Gastrocnemius medialis (tissue), 4 donors: ENCODE results near the gene C20orf96. TPM values are rescaled to one million over a fixed set of nuclear protein-coding genes. Genes with fewer than 3 reads are reported as not detected.
"Not testable (repeated sequence)": the region's sequence is repeated elsewhere in the genome, so short reads cannot be mapped to it uniquely, and the experiment has no call there.

Experiments
- ATAC-seq, 2 donors: fragments of 150-250 bp; one replicate each; pipeline ENCODE4 v1.9.1; 2016
- DNase-seq, 2 donors: peaks; one replicate each; pipeline ENCODE4 v3.0.0-alpha.2; 2019
- H3K27ac ChIP-seq, 4 donors: fragments of 200-600 bp; sonication (generic); 1 replicate in 1 of 4; 2 replicates in 3 of 4; pipeline ENCODE4 v1.5.1; 2016 to 2018; ENCODE audit warnings: mild to moderate bottlenecking in 2 of 4, moderate library complexity in 1 of 4
- H3K27me3 ChIP-seq, 3 donors: fragments of 200-600 bp; sonication (generic) in 2 of 3; 1 replicate in 1 of 3; 2 replicates in 2 of 3; pipeline versions ENCODE4 v1.5.1 to v1.6.0; 2016 to 2019; ENCODE audit warnings: mild to moderate bottlenecking in 1 of 3, moderate library complexity in 1 of 3
- H3K36me3 ChIP-seq, 2 donors: fragments of 200-600 bp; sonication (generic) in 1 of 2; one replicate each; pipeline ENCODE4 v1.5.1; 2017 to 2018
- H3K4me1 ChIP-seq, 2 donors: fragments of 200-600 bp; sonication (generic) in 1 of 2; one replicate each; pipeline ENCODE4 v1.5.1; 2016 to 2017; ENCODE audit warnings: mild to moderate bottlenecking in 2 of 2
- H3K4me3 ChIP-seq, 4 donors: fragments of 200-600 bp; sonication (generic) in 3 of 4; 1 replicate in 1 of 4; 2 replicates in 3 of 4; pipeline ENCODE4 v1.5.1; 2016 to 2019; ENCODE audit warnings: mild to moderate bottlenecking in 2 of 4
- H3K9me3 ChIP-seq, 3 donors: fragments of 200-600 bp; sonication (generic) in 2 of 3; 1 replicate in 1 of 3; 2 replicates in 2 of 3; pipeline ENCODE4 v1.5.1; 2016 to 2019
- CTCF ChIP-seq, 5 experiments: fragments of 450-650 bp in 3 of 5; fragments of 200-600 bp in 2 of 5; sonication (generic) in 2 of 5; IDR thresholded peaks in 4 of 5; conservative IDR thresholded peaks in 1 of 5; 1 replicate in 4 of 5; 2 replicates in 1 of 5; pipeline ENCODE4 v1.5.1; 2016 to 2019; ENCODE audit warnings: antibody characterized with exemption in 5 of 5, mild to moderate bottlenecking in 3 of 5, moderate library complexity in 3 of 5
- POLR2A ChIP-seq, 2 donors: fragments of 450-650 bp; IDR thresholded peaks; one replicate each; pipeline ENCODE4 v1.6.1; 2017; ENCODE audit warnings: antibody characterized with exemption in 2 of 2, mild to moderate bottlenecking in 2 of 2, moderate library complexity in 2 of 2
- in situ Hi-C, 4 donors: fragments of 200-750 bp; cut with MboI; loops; one replicate each; pipeline versions ENCODE4 v1.15.0 to v1.8.0; 2017; ENCODE audit warnings: low sequenced_read_pairs in 4 of 4
- intact Hi-C: fragments of 100-400 bp; cut with DNase I; formaldehyde crosslinking; loops from one replicate; pipeline ENCODE4 v1.15.1; 2023; ENCODE audit warnings: low total_unique reads
- total RNA-seq, 4 donors: library from RNA; depleted of rRNA; stranded (reverse); fragments of >200 nt; gene quantifications; one replicate each; pipeline versions ENCODE4 v1.1.0 to v1.2.3, GENCODE V29; 2016

The C20orf96 gene
- total RNA-seq, 4 donors from 2014 or later: 0.19 to 1.5 (median 0.58) TPM; not detected in 1

- in situ Hi-C loops: no loop called here
- no peak for ATAC-seq
These were observed 63.6 kb downstream of the C20orf96 start, which contains the start of gene DEFB129 for GRCh38 chr20:226958-227357. Gene DEFB129 (plus strand): TSS chr20:227258. CDS start chr20:227289, 31 bp downstream.

DNA sequence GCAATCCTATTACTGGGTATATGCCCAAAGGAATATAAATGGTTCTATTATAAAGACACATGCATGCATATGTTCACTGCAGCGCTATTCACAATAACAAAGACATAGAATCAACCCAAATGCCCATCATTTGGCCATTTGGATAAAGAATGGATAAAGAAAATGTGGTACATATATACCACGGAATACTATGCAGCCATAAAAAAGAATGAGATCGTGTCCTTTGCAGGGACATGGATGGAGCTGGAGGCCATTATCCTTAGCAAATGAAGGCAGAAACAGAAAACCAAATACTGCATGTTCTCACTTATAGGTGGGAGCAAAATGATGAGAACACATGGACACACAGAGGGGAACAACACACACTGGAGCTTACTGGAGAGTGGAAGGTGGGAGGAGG is 64.7 kb downstream of the C20orf96 start:
- in situ Hi-C loops, H3K4me1 ChIP-seq, intact Hi-C loops, H3K27ac ChIP-seq, H3K36me3 ChIP-seq, ATAC-seq, H3K9me3 ChIP-seq, DNase-seq, H3K27me3 ChIP-seq, H3K4me3 ChIP-seq: not testable (repeated sequence)

More at GRCh38 chr20:226958-227357, 63.6 kb downstream of the C20orf96 start, which contains the start of gene DEFB129:
- H3K4me3 ChIP-seq: no peak within 1 kb of the TSS
- H3K36me3 ChIP-seq: no peaks in the 10 kb centered on the region
- H3K27ac ChIP-seq: no peak within 1 kb of the TSS
- intact Hi-C loops: no loop called here
- no peak for TF ChIP-seq CTCF (IDR thresholded peaks at IDR 0.05 in 4 of 5, conservative IDR thresholded peaks at IDR 0.05 in 1 of 5)
- TF ChIP-seq POLR2A (IDR thresholded peaks at IDR 0.05): no peak
- H3K27me3 ChIP-seq: no peaks in the 10 kb centered on the region
- no peak for DNase-seq
- no peaks in the 10 kb centered on the region for H3K9me3 ChIP-seq
- H3K4me1 ChIP-seq: no peaks in the 10 kb centered on the region

- peaks cover 0 to 4% (median 0%) of the 10 kb centered on the region in 3 donors for H3K27me3 ChIP-seq
- no peak overlapping the region for H3K4me3 ChIP-seq
- H3K27ac ChIP-seq: no peak overlapping the region
- ATAC-seq (no peak), DNase-seq (no peak)
- in situ Hi-C loops (no loop called here), intact Hi-C loops (no loop called here)
- no peaks in the 10 kb centered on the region for H3K9me3 ChIP-seq
- no peaks in the 10 kb centered on the region for H3K36me3 ChIP-seq
- TF ChIP-seq POLR2A (IDR thresholded peaks at IDR 0.05): no peak
- TF ChIP-seq CTCF (IDR thresholded peaks at IDR 0.05 in 4 of 5, conservative IDR thresholded peaks at IDR 0.05 in 1 of 5): no peak
- no peaks in the 10 kb centered on the region for H3K4me1 ChIP-seq
These were observed 69.2 kb downstream of the C20orf96 start for GRCh38 chr20:221258-221830.

Other genes starting within 250 kb of the C20orf96 start
- not detected for gene DEFB125, start 203.1 kb downstream of the C20orf96 start, total RNA-seq
- gene DEFB126, start 148.2 kb downstream of the C20orf96 start, total RNA-seq: not detected
- gene DEFB127, start 133.3 kb downstream of the C20orf96 start, total RNA-seq: not detected
- not detected for gene DEFB128, start 101.0 kb downstream of the C20orf96 start, total RNA-seq
- not detected for gene DEFB129, start 63.5 kb downstream of the C20orf96 start, total RNA-seq
- gene DEFB132, start 33.0 kb downstream of the C20orf96 start, total RNA-seq: not detected
- 1 to 10 TPM; 6.7 to 9.4 (median 7.9) TPM for gene ZCCHC3, start 6.8 kb upstream of the C20orf96 start, total RNA-seq
- 1 to 10 TPM in 1 of 4 donors, under 1 TPM in 3; 0.15 to 1.4 (median 0.65) TPM for gene SOX12, start 34.8 kb upstream of the C20orf96 start, total RNA-seq
- 1 to 10 TPM; 1.3 to 4.7 (median 2.2) TPM for gene NRSN2, start 56.4 kb upstream of the C20orf96 start, total RNA-seq
- gene TRIB3, start 90.0 kb upstream of the C20orf96 start, total RNA-seq: 1 to 10 TPM in 2 of 4 donors, under 1 TPM in 1, not detected in 1; 0.58 to 3.0 (median 2.4) TPM
- gene RBCK1, start 117.5 kb upstream of the C20orf96 start, total RNA-seq: 10 to 100 TPM; 38.6 to 76.5 (median 62.6) TPM
- gene TBC1D20, start 171.8 kb upstream of the C20orf96 start, total RNA-seq: 10 to 100 TPM; 28.9 to 39.0 (median 34.0) TPM